Left cardiac atrium (tissue), 4 donors: ENCODE measurements around the gene AKIRIN2. TPM values are rescaled to one million over a fixed set of nuclear protein-coding genes. Genes with fewer than 3 reads are reported as not detected.

Experiments
- ATAC-seq, 2 donors: fragments of 200-7000 bp; cut with Tn5 transposase; one replicate each; pipeline ENCODE4 v1.9.1; 2020; ENCODE audit warnings: mild to moderate bottlenecking in 2 of 2, moderate library complexity in 2 of 2
- DNase-seq: peaks from one replicate; pipeline ENCODE4 v3.0.0-alpha.2; 2020
- intact Hi-C, 2 donors: fragments of 100-400 bp; cut with DNase I; formaldehyde crosslinking; loops; one replicate each; pipeline versions ENCODE4 v1.14.1 to v1.15.1; 2022 to 2023
- long read RNA-seq: library from polyadenylated mRNA; unstranded; transcript quantifications from one replicate; pipeline ENCODE4 v2.0.0, GENCODE V29; 2021
- total RNA-seq, 2 donors: library from RNA; stranded (reverse); fragmentation: NEBNext Ultra II Directional; extraction: Animal tissue kit (Norgen Biotek cat#: 25700); gene quantifications; one replicate each; pipeline ENCODE4 v1.2.1, GENCODE V29; 2021
- donor health status: DM: no; HTN: yes; CAD: no.
- donor health status: DM: no; HTN: yes; CAD: no; lungs with severe emphysema.
- donor health status: DM: yes; HTN: yes; CAD: no.
- donor health status: Dilated cardiomyopathy.

The AKIRIN2 gene
- 10 to 100 TPM; 34.0 to 38.1 TPM for total RNA-seq
- long read RNA-seq, transcript AKIRIN2-201 (5 exons, 1,662 nt), result major isoform, 19 of 21 reads
- long read RNA-seq, partial matches to known transcripts, result 1 of 21 reads
- long read RNA-seq, other reads (novel, unspliced or antisense), result 1 of 21 reads

- peak; percentile 94 for ATAC-seq
Measured at GRCh38 chr6:87701676-87702588, at the start of gene AKIRIN2. AKIRIN2 (minus strand) TSS chr6:87702233; CDS start chr6:87701684, 549 bp downstream.

GRCh38 chr6:87747646-87748045, 45.6 kb upstream of the AKIRIN2 start:
- DNase-seq, result no peak
- no peak for ATAC-seq
- intact Hi-C loops, result no loop called here

More at GRCh38 chr6:87701676-87702588, at the start of gene AKIRIN2:
- intact Hi-C loops, result loop anchor here in 1 of 2 donors (10.0 kb wide), 1 partner anchor 93 kb away; no protein-coding TSS in a partner anchor
- peak; percentile 96 for DNase-seq

GRCh38 chr6:87745966-87746721, 44.1 kb upstream of the AKIRIN2 start:
- DNase-seq (no peak), ATAC-seq (no peak)
- intact Hi-C loops, result no loop called here

GRCh38 chr6:87743454-87743853, 41.4 kb upstream of the AKIRIN2 start:
- DNase-seq (no peak), ATAC-seq (no peak)
- intact Hi-C loops, result no loop called here

- DNase-seq (no peak), ATAC-seq (peak; percentile 49 to 55)
- intact Hi-C loops, result no loop called here
Measured at GRCh38 chr6:87742106-87742505, 40.1 kb upstream of the AKIRIN2 start.

GRCh38 chr6:87741001-87741650, 39.1 kb upstream of the AKIRIN2 start:
- ATAC-seq, result no peak
- intact Hi-C loops, result no loop called here
- no peak for DNase-seq

- ATAC-seq, result no peak
- no peak for DNase-seq
- intact Hi-C loops, result no loop called here
Measured at GRCh38 chr6:87738744-87739143, 36.7 kb upstream of the AKIRIN2 start.

GRCh38 chr6:87738000-87738399, 36.0 kb upstream of the AKIRIN2 start:
- intact Hi-C loops, result no loop called here
- no peak for ATAC-seq
- no peak for DNase-seq

- DNase-seq, result no peak
- intact Hi-C loops, result no loop called here
- ATAC-seq, result no peak
Measured at GRCh38 chr6:87736809-87737540, 34.9 kb upstream of the AKIRIN2 start.

GRCh38 chr6:87731818-87732661, 30.0 kb upstream of the AKIRIN2 start:
- ATAC-seq, result peak; percentile 85 to 94
- intact Hi-C loops, result no loop called here

GRCh38 chr6:87731080-87731479, 29.0 kb upstream of the AKIRIN2 start:
- intact Hi-C loops, result no loop called here
- no peak for ATAC-seq
- DNase-seq, result no peak

More at GRCh38 chr6:87731818-87732661, 30.0 kb upstream of the AKIRIN2 start:
- DNase-seq, result peak; percentile 94

- intact Hi-C loops, result no loop called here
- ATAC-seq (peak; percentile 49 to 71), DNase-seq (peak; percentile 67)
Measured at GRCh38 chr6:87729965-87730719, 28.1 kb upstream of the AKIRIN2 start.

GRCh38 chr6:87728706-87729105, 26.7 kb upstream of the AKIRIN2 start:
- DNase-seq (no peak), ATAC-seq (no peak)
- intact Hi-C loops, result no loop called here

- ATAC-seq (no peak), DNase-seq (no peak)
- intact Hi-C loops, result no loop called here
Measured at GRCh38 chr6:87724983-87725811, 23.2 kb upstream of the AKIRIN2 start.

GRCh38 chr6:87723170-87724078, 21.4 kb upstream of the AKIRIN2 start:
- intact Hi-C loops, result no loop called here
- ATAC-seq (peak; percentile 94 to 98), DNase-seq (peak; percentile 60)
